GM21423 (cell line): ENCODE results near the gene PHACTR1.
"Not testable (repeated sequence)": the region's sequence is repeated elsewhere in the genome, so short reads cannot be mapped to it uniquely, and the experiment has no call there.

Experiments used
- ATAC-seq: cut with Tn5 transposase; IDR thresholded peaks from one replicate; pipeline ENCODE4 v1.9.1; 2021; ENCODE audit warnings: mild to moderate bottlenecking, moderate library complexity; ENCODE audit not compliant: unreplicated experiment

Gene PHACTR1

DNA sequence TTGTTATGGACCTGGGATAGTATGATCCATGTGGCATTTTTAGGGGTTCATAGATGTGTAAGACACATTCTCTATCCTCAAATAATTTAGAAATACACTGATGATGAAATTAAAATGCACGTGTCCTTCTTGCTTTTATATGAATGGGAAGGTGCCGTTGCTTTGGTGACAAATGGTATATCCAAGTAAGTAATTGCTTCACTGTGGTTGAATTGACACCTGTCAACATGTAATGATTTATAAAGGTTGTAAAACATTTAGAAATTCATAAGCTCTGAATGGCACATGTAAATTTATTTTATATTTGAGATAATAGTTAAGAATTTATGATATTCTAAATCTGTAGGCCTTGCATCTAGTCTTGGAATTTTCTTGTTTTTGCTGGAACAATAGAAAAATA, 227.0 kb downstream of the PHACTR1 start:
- no peak for ATAC-seq

DNA sequence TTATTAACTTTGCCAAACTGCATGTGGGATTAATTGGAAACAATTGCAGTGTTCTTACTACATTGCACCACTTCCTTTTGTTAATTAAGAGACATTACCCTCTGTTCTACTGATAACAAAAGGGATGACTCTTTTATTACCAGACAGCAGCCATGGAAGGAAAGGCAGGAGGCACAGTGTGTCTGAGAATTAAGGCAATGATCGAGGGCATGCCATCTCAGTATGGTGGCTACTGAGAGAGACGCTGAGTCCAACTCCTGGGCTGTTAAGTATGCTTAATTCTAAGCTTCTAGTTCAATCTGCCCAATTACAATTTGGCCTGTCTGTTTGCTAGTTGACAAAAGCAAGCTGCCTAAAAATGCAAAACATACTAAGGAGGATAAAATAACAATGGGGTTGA, 227.4 kb downstream of the PHACTR1 start:
- no peak for ATAC-seq

DNA sequence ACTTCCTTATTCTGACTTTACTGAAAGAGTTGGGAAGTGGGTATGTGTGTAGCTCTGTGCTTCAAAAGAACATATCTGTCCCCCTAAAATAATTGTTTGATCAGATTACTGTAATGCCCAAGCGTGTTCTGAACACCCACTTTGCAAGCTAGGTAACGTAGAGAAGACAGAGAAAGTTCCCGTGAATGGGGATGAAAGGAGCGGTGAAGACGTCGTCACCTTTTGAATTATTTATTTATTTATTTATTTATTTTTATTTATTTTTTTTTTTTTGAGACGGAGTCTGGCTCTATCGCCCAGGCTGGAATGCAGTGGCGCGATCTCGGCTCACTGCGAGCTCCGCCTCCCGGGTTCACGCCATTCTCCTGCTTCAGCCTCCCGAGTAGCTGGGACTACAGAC, 228.0 kb downstream of the PHACTR1 start:
- ATAC-seq: not testable (repeated sequence)

DNA sequence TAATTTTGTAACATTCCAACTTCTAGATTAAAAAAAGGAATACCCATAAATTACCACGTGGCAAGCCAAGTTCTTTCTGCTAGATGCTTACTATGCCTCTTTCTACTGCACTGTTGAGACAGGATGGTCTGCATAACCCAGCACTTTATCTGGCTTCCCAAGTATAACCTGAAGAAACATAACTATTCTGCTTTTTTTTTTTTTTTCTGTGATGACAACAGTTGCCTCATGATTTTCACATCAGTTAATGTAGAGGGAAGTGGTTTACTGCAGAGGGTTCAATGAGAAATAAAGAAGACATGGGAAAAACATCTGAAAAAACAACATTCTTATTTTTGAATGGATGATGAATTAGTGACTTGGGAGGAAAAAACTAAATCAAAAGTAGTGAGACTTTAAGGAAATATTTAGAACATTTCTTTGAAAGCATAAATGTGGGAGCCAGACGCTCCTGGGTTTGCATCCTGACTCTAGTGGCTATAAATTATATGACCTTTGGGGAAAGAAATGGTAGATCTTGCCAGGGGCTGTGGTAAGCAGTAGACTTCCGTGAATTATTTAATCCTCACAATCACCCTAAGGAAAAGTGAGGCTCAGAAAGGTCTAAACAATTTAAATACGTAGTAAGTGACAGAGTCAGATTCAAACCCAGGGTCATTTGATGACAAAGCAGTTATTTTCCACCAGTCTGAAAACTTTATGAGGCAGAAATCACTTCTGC, 230.7 kb downstream of the PHACTR1 start:
- ATAC-seq: no peak

DNA sequence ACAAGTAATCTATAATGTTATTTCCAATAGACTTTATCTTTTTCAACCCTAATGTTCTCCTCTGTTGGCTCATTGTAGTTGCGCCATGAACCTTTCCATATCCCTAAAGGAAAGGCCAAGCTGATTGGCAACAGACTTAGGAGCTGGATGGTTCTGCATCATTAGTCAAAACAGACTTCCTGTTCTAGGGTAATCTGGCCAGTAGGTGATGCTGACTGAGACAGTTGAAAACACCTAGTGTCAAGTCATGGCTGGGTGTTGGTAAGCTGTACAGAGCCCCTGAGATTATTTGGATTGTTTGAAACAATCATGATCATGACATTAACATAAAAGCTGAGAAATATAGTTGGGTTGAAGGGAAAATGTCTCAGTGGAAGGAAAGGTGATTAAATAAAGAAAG, 231.4 kb downstream of the PHACTR1 start:
- ATAC-seq: no peak

DNA sequence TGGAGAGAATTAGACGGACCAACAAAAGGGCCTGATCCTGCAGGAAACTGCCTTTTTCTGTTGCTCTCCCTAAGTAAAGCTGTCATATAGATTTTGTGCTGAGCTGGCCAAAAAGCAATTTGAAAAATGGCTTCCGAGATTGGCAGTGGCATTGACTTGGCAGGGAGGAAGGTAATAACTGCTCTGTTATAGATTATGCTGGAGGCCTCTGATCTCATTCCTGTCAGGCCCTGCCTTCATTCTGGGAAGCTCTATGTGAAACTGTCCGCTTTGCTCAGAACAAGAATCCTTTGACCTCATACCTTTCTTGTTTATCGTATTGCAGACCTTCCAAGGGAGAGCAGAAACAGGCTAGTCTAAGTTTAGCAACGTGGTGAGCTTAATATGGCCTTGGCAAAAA, 234.4 kb downstream of the PHACTR1 start:
- ATAC-seq: no peak

DNA sequence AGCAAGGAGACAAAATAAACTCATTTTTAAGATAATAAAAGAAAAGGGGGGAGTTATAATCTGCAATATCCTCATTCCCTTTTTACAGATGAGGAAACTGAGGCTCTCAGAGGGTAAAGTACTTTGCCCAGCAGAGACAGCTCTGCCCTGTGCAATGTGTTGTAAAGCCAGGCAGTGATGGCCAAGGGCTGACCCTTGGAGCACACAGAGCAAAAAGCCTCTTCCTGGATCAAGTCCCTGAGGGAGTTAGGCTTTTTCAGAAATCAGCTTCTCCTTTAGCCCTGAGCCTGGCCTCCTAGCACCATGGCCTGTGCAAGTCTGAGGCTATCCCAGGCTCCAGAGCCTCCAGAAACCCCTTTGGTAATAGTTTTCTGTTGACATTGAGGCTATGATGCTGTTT, 234.8 kb downstream of the PHACTR1 start:
- ATAC-seq: no peak

DNA sequence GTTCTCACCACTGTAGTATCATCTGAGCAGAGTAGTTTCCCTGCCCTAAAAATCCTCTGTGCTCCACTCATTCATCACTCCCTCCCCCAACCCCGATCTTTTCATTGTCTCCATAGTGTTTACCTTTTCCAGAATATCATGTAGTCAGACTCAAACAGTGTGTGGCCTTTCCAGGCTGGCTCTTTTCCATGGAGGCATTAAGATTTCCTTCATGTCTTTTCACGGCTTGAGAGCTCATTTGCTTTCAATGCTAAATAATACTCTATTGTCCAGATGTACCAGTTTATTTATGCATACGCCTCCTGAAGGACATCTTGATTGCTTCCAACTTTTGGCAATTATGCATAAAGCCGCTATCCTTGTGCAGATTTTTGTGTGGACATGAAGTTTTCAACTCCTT, 235.8 kb downstream of the PHACTR1 start:
- no peak for ATAC-seq

DNA sequence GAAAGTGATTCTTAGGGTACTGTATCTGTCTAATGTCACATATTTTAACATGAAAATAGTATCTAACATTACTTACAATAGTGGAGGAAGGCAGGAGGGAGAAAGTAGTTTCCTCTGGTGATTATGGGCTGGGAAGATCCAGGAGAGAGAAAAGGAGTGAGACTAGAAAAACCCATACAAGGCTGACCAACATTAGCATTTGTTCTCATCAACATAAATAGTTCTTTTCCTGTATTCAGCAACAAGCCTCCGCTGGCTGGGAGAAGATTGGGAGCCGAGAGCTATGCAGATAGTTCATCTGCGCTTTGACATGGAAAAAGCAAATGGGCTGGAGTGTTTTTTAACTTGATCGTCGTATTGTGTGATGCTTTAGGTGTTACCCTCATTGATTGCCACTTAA, 239.4 kb downstream of the PHACTR1 start:
- no peak for ATAC-seq

DNA sequence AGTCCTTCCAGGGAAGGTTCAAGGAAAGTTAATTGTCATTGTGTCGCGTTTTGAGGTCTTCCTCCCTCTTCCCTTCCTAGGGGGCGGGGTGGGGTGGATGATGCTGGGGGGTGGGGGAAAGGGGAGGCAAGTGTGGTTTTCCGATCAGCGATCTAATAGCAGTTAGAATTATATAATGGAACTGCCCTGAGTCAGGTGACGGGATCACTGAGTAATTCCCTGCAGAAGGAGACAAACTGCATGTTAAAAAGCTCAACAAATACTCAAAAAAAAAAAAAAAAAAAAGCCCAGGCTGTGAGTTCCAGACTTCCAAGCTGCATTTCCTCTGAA, 240.4 kb downstream of the PHACTR1 start:
- no peak for ATAC-seq

DNA sequence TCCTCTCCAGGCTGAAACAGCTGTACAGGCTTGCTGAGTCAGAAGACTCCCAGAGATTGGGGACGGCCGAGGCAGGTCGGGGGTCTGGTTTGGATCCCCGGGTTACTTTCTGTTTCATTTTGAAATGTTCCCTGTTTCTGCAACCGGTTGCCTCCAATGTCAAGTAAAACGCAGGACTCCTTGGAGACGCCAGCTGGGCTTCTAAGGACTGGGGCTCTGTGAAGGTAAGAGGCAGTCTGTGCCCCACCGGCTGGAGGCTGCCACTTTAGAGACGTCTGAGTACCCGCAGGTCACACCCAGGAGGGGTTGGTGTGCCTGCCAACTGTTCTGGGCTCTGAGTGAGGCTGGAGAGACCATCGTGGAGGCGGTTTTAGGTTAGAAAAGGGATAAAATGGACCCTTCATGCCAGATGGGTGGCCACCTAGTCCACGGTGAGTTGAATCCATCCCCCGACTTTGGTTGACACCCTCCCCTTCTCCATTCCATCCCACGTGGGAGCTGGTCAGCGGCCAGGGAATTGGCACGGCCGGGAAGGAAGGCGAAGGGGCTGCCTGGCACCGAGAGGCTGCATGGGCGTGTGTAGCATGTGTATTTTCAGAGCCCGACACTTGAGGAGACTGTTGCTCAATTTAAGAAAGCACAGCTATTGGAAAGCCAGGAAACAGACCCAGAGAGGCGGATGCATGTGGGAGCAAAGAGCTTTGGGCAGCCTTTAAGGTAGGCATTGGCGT, 240.9 kb downstream of the PHACTR1 start:
- no peak for ATAC-seq

DNA sequence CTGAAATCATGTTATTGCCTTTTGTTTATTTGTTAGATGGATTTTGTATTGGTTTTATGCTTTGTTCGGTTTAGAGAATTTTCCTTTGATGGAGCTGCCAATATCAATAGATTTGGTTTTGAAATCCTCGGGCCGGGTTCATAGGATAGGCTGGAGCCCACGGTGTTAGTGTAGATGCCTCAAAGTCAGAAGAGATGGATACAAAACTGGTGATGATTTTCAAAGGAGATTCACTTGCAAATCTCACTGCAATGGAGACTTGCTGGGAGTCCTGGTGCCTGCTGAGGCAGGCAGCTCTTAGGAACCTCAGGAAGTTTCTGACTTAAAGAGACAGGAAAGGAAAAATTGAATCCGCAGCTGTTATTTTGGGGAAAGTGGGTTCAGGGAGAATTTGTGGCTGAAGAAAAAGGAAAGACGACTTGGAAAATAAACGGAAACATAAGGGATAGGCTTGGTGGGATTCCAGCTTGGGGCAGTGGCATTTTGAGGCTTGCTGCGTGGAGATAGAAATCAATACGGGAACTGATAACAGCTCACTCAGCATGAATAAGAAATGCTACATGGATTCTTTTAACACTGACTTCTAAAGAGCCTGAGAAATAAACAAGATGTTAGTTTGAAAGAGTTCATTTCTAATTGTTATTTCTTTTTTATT, 241.6 kb downstream of the PHACTR1 start:
- ATAC-seq: no peak

DNA sequence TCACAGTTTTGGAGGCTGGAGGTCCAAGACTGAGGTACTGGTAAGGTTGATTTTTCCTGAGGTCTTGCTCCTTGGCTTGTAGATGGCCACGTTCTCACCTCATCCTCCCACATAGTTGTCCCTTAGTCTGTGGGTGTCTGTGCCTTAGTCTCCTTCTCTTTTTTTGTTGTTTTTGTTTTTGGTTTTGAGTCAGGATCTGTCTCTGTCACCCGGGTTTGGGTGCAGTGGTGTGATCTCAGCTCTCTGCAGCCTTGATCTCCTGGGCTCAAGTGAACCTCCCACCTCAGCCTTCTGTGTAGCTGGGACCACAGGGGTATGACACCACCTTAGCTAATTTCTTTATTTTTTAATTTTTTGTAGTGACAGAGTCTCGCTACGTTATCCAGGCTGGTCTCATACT, 245.2 kb downstream of the PHACTR1 start:
- ATAC-seq: no peak

DNA sequence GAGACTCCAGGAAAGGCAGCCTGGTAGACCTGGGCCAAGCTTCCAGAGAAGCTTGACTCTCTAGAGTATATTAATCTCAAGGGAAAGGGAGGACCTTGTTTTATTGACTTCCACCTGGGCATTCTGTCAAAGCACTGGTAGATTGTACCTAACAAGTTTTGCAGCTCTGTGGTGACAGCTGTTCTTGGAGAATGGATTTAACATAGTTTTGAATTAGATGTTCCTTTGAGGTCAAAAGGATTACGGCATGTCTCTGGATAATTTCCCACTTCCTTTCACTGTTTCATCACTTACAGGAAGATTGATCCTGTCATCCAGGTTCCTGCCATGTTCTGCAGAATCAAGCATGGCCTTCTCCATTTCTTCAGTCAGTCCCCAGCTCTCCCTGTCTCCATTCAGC, 246.0 kb downstream of the PHACTR1 start:
- no peak for ATAC-seq

DNA sequence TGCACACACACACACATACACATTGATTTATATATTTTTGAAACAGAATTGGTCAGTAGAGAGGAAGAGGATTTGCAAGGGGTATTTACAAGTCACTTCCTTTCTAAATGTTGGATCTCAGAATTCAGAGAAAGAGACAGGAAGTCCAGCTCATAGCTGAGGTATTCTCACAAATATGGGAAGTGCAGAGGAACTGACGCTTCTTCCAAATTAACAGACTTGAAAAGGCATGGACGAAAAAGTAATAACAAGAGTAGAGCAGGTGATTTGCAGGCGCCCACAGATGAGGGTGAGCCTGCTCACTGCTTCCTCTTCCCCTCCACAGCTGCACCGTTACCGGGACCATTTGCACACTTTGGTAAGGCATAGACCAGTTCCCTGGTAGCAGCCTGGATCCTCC, 246.4 kb downstream of the PHACTR1 start:
- no peak for ATAC-seq

DNA sequence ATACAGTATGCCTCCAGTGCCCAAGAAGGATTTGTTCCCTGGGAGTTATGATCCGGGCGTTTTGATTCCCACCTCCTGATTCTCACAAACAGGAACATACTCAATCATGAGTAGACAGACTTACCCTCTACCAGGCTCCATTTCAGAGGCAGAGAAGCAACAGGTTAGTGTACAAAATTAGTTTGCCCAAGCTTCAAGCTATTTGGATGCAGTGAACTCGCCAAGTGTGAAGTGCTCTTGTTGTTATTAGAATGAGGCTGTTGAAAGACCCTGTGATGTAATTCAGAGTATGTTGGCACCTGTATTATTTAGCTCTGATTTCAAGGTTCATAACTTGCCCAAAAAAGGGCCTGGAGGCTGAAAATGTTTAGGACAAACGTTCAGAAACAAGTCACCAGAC, 247.0 kb downstream of the PHACTR1 start:
- no peak for ATAC-seq

DNA sequence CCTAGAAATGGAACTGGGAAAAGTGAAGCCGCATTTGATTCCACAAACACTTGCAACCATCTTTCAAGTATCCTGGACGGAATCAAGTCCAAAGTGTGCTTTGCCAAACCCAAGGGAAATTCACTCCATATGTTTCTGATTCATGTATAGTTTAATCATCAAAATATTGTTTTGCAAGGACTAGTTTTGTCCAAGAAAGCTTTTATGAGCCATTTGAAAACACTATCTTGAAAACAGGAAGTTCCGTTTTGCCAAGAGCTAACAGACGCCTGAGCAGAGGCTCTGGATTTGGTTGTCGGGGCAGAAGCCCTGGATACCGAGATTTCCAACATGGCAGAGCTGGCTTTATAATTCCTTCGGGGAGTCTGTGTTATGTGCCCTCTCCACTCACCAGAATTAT, 251.1 kb downstream of the PHACTR1 start:
- ATAC-seq: no peak

DNA sequence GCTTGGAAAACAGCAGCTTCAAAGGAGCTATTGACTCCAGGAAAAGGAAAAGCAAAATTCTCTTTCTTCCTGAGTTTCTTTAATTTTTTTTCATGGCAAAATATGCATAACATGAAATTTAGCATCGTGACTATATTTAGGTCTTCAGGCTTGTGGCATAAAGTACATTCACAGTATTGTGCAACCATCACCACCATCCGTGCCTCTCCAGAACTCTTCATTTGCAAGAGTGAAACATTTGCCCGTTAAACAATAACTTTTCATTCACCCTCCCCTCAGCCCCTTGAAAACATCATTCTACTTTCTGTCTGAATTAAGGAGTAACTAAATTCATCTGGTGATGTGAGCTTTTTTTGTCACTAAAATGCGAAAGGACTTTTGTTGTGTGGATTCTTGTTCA, 251.7 kb downstream of the PHACTR1 start:
- no peak for ATAC-seq

DNA sequence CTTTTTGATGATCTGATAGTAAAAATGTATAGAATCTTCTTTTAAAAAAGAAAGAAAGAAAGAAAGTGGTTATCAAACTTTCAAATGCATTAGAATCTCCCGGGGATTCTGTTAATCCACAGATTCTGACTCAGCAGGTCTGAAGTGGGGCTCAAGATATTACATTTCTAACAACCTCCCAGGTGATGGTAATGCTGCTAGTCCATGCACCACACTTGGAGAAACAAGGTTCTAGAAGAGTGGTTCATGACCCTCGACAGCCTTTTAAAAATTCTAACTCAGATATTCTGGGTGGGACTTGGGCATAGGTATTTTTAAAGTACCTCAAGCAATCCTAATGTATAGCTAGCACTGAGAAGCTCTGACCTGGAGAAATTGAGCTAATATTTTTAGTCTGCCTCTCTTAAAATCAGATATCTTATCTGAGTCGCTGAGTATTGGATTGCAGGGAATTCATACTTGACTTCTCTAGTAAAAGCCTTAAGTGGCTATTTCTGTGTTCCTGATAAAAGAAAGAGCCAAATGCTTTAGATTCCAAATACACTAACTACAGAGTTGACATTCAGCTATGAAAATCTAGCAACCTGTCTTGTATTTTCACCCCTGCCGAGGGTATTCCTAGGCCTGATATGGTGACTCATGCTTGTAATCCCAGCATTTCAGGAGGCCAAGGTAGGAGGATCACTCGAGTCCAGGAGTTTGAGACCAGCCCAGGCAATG, 252.4 kb downstream of the PHACTR1 start:
- ATAC-seq: no peak

DNA sequence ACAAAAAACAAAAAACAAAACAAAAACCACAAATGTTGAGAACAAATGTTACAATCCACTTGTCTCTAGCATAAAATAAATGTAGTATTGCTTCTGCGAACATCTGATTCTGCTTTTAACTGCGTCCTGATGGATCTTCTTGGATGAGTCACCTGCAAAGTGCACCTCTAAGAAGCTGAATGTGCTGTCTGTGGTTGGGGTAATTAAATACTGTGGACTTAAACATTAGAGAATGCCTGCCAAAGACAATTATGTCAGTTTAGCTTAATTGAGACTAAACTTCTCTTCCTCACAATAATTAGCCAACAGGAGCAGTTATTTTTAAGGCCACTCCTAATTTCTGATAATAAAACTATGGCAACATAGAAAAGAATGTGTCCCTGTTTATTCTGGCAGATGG, 253.4 kb downstream of the PHACTR1 start:
- no peak for ATAC-seq

DNA sequence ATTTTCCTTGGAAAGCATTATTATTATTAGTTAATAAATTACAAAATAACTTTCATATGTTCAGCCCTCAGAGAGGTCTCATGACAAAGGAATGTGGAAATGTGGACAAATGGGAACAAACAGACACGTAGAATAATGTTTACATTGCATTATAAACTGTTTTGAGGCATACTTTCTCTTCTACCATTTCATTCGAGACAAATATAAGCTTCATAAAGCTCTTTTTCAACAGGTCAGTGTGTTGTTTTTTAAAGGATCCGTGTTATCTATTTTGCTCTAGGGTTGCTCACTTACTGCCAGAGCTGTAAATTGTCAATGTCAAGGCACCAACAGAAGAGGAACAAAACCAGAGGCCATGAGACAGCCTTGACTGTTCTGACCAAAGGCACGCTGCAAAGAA, 256.8 kb downstream of the PHACTR1 start:
- ATAC-seq: no peak

DNA sequence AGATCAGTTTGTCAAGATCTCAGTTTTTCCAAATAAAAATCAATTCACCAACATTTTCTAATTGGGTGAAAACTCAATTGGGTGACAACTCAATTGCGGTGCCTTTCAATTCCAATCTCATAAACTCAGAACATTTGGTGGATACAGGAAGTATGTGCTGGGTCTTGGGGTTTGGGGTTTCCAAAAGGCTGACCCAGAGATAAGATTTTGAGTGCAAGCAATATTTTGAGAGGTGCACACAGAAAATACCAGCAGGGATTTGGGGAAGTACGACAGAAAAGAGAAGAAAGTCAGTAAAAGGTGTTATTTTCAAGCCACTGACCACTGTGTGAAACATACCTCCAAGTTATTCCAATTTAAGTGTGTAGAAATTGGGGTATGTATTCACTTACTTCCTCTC, 258.0 kb downstream of the PHACTR1 start:
- no peak for ATAC-seq
